Caco-2 (cell line): ENCODE data around the gene GRID2IP. TPM values are rescaled to one million over a fixed set of nuclear protein-coding genes. Genes with fewer than 3 reads are reported as not detected.
A peak's percentile ranks its signal among the peaks of the same experiment; 100 is the strongest.
"Not testable (repeated sequence)": the region's sequence is repeated elsewhere in the genome, so short reads cannot be mapped to it uniquely, and the experiment has no call there.

Experiments
- BruUV-seq: library from RNA; stranded (reverse); fragments of 400-500 nt; replicated peaks from 2 replicates; lab custom pipeline; 2021; lab: Mats Ljungman, UMichigan
- CTCF ChIA-PET: fragments of 300-600 bp; sonication (Branson Sonifier 250); formaldehyde crosslinking; loops from one replicate; lab custom pipeline; 2022; ENCODE audit warnings: antibody characterized with exemption; lab: Charles Lee
- POLR2A ChIA-PET: fragments of 300-600 bp; sonication (Branson Sonifier 250); formaldehyde crosslinking; loops from one replicate; lab custom pipeline; 2022; ENCODE audit warnings: antibody characterized with exemption; lab: Charles Lee
- DNase-seq, 2 experiments: peaks; one replicate each; pipeline versions ENCODE4 v3.0.0 to v3.0.0-alpha.2; 2020 to 2022
- H3K27me3 ChIP-seq: replicated peaks from 2 replicates; pipeline ENCODE4 v1.6.0; 2011; ENCODE audit warnings: low read length; ENCODE audit not compliant: control insufficient read depth, insufficient read depth
- H3K36me3 ChIP-seq: 2 replicates; pipeline ENCODE4 v1.5.1; 2011; ENCODE audit warnings: low read length; ENCODE audit not compliant: control insufficient read depth, insufficient read depth
- H3K4me1 ChIP-seq: fragments of 250-450 bp; sonication (Bioruptor Pico); 2 replicates; pipeline ENCODE4 v1.5.1; 2020; ENCODE audit warnings: mild to moderate bottlenecking
- H3K4me3 ChIP-seq: 2 replicates; pipeline ENCODE4 v1.5.1; 2011; ENCODE audit warnings: low read depth, mild to moderate bottlenecking, control low read depth, low read length
- H3K9me3 ChIP-seq: fragments of 250-450 bp; sonication (Bioruptor Pico); 2 replicates; pipeline ENCODE4 v1.5.1; 2020; ENCODE audit warnings: mild to moderate bottlenecking, moderate library complexity
- H3K27ac Mint-ChIP-seq: one replicate; pipeline ENCODE4 v1.8.0; 2022; ENCODE audit warnings: mixed read lengths; ENCODE audit not compliant: unreplicated experiment
- H3K27me3 Mint-ChIP-seq: one replicate; pipeline ENCODE4 v1.8.0; 2022; ENCODE audit warnings: mixed read lengths; ENCODE audit not compliant: insufficient read depth, unreplicated experiment
- H3K36me3 Mint-ChIP-seq: one replicate; pipeline ENCODE4 v1.8.0; 2022; ENCODE audit warnings: mild to moderate bottlenecking, mixed read lengths; ENCODE audit not compliant: insufficient read depth, unreplicated experiment
- H3K4me1 Mint-ChIP-seq: one replicate; pipeline ENCODE4 v1.8.0; 2022; ENCODE audit warnings: low read depth, mixed read lengths; ENCODE audit not compliant: unreplicated experiment
- H3K4me3 Mint-ChIP-seq: one replicate; pipeline ENCODE4 v1.8.0; 2022; ENCODE audit warnings: mild to moderate bottlenecking, moderate library complexity, mixed read lengths; ENCODE audit not compliant: unreplicated experiment
- H3K9me3 Mint-ChIP-seq: one replicate; pipeline ENCODE4 v1.8.0; 2022; ENCODE audit warnings: mixed read lengths; ENCODE audit not compliant: unreplicated experiment
- intact Hi-C: fragments of 100-400 bp; cut with micrococcal nuclease; formaldehyde crosslinking; loops from one replicate; pipeline ENCODE4 v1.10.0; 2022; ENCODE audit not compliant: unreplicated experiment
- total RNA-seq: library from RNA; stranded (reverse); gene quantifications from 2 replicates; pipeline ENCODE4 v1.2.3, GENCODE V29; 2022
- TF ChIP-seq, protein P1 (sequence below), 2 experiments: fragments of 200-600 bp in 1 of 2; IDR thresholded peaks; 1 replicate in 1 of 2; 2 replicates in 1 of 2; pipeline versions ENCODE4 v1.5.1 to v1.8.0; 2011 to 2022; ENCODE audit warnings: antibody characterized with exemption in 1 of 2, control low read depth in 1 of 2, inconsistent platforms in 1 of 2, low read depth in 1 of 2, low read length in 1 of 2, mild to moderate bottlenecking in 1 of 2, moderate library complexity in 1 of 2; ENCODE audit not compliant: insufficient read depth in 1 of 2, severe bottlenecking in 1 of 2, unreplicated experiment in 1 of 2

Gene GRID2IP
- total RNA-seq, 1 experiment from 2014 or later = 0.95 TPM

DNA sequence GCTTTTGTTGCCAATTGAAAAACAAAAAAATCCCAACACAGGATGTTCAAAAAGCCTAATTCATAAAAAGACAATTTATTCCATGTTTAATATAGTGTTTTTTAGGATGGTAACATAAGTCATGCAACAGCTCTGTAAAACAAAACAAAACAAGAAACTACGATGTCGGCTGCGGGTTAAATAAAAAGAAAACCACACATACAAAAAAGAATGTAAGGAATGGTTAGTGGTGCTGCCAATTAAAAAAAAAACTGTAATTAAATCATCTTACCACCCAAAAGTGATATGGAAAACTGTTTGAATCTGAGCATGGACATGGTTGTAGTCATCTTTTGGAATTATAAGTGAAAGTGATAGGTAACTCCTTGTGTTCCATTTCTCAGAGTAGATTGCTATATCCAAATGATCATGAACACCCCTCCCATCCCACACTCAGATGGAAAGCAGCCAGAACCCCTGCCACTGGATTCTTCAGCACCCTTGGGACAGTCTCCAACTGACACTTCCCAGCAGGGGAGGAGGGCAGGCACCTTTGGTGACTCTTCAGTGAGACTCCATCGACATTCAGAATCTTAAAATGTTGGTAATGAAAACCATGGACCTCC lies 89.2 kb downstream of the GRID2IP start:
- H3K36me3 ChIP-seq = peaks cover 7% of the 10 kb centered on the region
- Mint-ChIP-seq H3K27me3 (no peaks in the 10 kb centered on the region), H3K4me3 (no peak overlapping the region), H3K27ac (no peak overlapping the region), H3K9me3 (peaks cover 9% of the 10 kb centered on the region), H3K36me3 (peaks cover 84% of the 10 kb centered on the region), H3K4me1 (no peaks in the 10 kb centered on the region)
- CTCF ChIA-PET = no interaction called here
- POLR2A ChIA-PET = no interaction called here
- TSS peak; percentile 53 for BruUV-seq
- no peaks in the 10 kb centered on the region for H3K27me3 ChIP-seq
- TF ChIP-seq, protein P1, sequence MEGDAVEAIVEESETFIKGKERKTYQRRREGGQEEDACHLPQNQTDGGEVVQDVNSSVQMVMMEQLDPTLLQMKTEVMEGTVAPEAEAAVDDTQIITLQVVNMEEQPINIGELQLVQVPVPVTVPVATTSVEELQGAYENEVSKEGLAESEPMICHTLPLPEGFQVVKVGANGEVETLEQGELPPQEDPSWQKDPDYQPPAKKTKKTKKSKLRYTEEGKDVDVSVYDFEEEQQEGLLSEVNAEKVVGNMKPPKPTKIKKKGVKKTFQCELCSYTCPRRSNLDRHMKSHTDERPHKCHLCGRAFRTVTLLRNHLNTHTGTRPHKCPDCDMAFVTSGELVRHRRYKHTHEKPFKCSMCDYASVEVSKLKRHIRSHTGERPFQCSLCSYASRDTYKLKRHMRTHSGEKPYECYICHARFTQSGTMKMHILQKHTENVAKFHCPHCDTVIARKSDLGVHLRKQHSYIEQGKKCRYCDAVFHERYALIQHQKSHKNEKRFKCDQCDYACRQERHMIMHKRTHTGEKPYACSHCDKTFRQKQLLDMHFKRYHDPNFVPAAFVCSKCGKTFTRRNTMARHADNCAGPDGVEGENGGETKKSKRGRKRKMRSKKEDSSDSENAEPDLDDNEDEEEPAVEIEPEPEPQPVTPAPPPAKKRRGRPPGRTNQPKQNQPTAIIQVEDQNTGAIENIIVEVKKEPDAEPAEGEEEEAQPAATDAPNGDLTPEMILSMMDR (IDR thresholded peaks at IDR 0.05; ENCODE audit: insufficient read depth in 1 of 2, low read depth in 1 of 2, low read length in 1 of 2, severe bottlenecking in 1 of 2, unreplicated experiment in 1 of 2) = no peak
- no peaks in the 10 kb centered on the region for H3K4me1 ChIP-seq
- DNase-seq = no peak
- no peak overlapping the region for H3K4me3 ChIP-seq
- peaks cover 5% of the 10 kb centered on the region for H3K9me3 ChIP-seq
- intact Hi-C loops = no loop called here

DNA sequence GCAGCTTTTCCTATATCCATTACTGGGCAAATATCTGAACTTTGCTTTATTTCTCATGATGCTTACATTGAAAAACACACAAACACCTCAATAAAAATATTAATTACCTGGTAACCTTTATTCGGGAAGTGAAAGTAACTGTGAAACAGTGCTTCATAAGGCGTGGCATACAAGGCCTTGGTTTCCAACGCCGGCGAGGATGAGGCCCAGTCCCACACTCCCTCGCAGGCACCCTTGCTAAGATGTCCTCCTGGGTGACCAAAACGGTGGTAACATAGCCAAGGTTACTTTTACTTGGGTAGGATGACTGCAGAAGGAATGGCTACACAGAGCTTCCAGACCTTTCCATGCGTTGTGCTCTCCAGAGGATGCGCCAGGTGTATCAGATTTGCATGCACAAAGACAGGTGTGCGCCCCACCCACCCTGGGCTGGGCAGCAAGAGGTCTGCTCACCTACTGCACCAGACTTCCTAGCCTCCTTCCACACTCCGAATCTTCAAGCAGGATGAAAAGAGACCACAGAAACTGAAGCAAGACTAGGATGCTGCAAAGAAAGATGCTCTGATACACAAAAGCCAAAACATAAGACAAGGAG lies 90.2 kb downstream of the GRID2IP start:
- no peaks in the 10 kb centered on the region for H3K4me1 Mint-ChIP-seq
- intact Hi-C loops = no loop called here
- ChIA-PET CTCF (no interaction called here), POLR2A (no interaction called here)
- TF ChIP-seq, protein P1 (IDR thresholded peaks at IDR 0.05; ENCODE audit: insufficient read depth in 1 of 2, low read depth in 1 of 2, low read length in 1 of 2, severe bottlenecking in 1 of 2, unreplicated experiment in 1 of 2) = no peak
- H3K4me3 ChIP-seq = no peak overlapping the region
- H3K36me3 Mint-ChIP-seq = peaks cover 74% of the 10 kb centered on the region
- no peaks in the 10 kb centered on the region for H3K9me3 ChIP-seq
- H3K27me3 ChIP-seq = no peaks in the 10 kb centered on the region
- H3K27ac Mint-ChIP-seq = no peak overlapping the region
- no peaks in the 10 kb centered on the region for H3K4me1 ChIP-seq
- no peak overlapping the region for H3K4me3 Mint-ChIP-seq
- H3K27me3 Mint-ChIP-seq = no peaks in the 10 kb centered on the region
- H3K9me3 Mint-ChIP-seq = peaks cover 7% of the 10 kb centered on the region
- BruUV-seq = no TSS peak
- H3K36me3 ChIP-seq = peaks cover 2% of the 10 kb centered on the region
- no peak for DNase-seq

DNA sequence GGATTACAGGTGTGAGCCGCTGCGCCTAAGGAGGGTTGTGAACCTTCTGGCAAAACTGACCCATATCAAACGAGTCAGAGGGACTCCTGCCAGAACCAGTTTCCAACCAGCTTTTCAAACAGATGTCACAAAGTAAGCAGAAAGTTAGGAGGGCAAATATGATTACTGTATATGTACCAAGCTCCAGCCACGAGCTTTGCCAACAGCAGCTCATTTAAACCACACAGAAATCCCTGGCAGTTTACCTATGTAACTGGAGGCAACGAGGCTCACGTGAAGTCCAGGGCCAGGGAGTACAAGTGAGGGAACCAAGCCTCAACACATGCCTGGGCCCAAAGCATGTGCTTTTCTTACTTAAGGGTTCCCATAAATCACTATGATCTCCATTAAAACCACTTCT lies 91.0 kb downstream of the GRID2IP start:
- Histone ChIP-seq H3K27me3 (no peaks in the 10 kb centered on the region), H3K4me3 (no peak overlapping the region), H3K4me1 (no peaks in the 10 kb centered on the region), H3K9me3 (no peaks in the 10 kb centered on the region), H3K36me3 (peaks cover 2% of the 10 kb centered on the region; the same call in 1 of the 2 replicates)
- CTCF ChIA-PET = no interaction called here
- no peak for DNase-seq
- H3K4me1 Mint-ChIP-seq = no peaks in the 10 kb centered on the region
- H3K4me3 Mint-ChIP-seq = no peak overlapping the region
- H3K27me3 Mint-ChIP-seq = no peaks in the 10 kb centered on the region
- no TSS peak for BruUV-seq
- POLR2A ChIA-PET = interaction anchor here (0.6 kb wide), 1 partner anchor 73 kb away, joined by 3 read pairs; no protein-coding TSS in a partner anchor
- TF ChIP-seq, protein P1 (IDR thresholded peaks at IDR 0.05; ENCODE audit: insufficient read depth in 1 of 2, low read depth in 1 of 2, low read length in 1 of 2, severe bottlenecking in 1 of 2, unreplicated experiment in 1 of 2) = no peak
- intact Hi-C loops = no loop called here
- H3K9me3 Mint-ChIP-seq = no peaks in the 10 kb centered on the region
- H3K27ac Mint-ChIP-seq = no peak overlapping the region
- peaks cover 67% of the 10 kb centered on the region for H3K36me3 Mint-ChIP-seq

DNA sequence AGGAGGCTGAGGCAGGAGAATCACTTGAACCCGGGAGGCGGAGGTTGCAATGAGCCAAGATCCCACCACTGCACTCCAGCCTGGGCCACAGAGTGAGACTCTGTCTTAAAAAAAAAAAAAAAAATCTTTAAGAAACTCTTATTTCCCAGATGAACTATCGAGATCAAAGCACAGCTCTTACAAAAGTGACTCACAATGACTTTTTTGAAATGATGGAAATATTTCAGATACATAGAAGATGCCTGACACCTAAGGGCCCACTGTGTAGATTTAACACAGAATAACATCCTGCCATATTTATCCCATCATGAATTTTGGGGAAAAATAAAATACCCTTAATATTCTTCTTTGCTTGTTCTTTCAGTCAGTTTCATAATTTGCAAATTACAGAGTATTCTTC lies 92.6 kb downstream of the GRID2IP start:
- H3K4me3 Mint-ChIP-seq, H3K9me3 ChIP-seq, BruUV-seq, intact Hi-C loops, H3K36me3 ChIP-seq, H3K27me3 Mint-ChIP-seq, POLR2A ChIA-PET, H3K27ac Mint-ChIP-seq, H3K4me3 ChIP-seq, DNase-seq, H3K27me3 ChIP-seq, H3K9me3 Mint-ChIP-seq, H3K4me1 ChIP-seq, H3K4me1 Mint-ChIP-seq: not testable (repeated sequence)
- CTCF ChIA-PET = interaction anchor here (0.6 kb wide), 1 partner anchor 100 kb away, joined by 3 read pairs; no protein-coding TSS in a partner anchor
- H3K36me3 Mint-ChIP-seq = peaks cover 50% of the 10 kb centered on the region
